Measurements from ENCODE around the gene ANKRD11. TPM values are rescaled to one million over a fixed set of nuclear protein-coding genes. Genes with fewer than 3 reads are reported as not detected.
"Not testable (repeated sequence)": the region's sequence is repeated elsewhere in the genome, so short reads cannot be mapped to it uniquely, and the experiment has no call there.

Gene ANKRD11
- polyA plus RNA-seq, 4 donors = 48.4 to 86.7 (median 65.5) TPM

DNA sequence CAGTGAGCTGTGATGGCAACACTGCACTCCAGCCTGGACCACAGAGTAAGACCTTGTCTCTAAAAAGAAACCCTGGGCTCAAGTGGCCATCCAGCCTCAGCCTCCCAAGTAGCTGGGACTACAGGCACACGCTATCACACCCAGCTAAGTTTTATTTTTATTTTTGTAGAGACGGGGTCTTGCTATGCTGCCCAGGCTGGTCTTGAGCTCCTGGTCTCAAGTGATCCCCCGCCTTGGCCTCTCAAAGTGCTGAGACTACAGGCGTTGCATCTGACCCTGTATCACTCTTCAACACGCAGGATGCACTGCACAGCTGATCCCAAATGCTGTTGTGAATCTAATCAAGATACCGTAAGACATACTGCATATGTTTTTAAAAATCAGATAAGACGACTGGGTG, 23.0 kb downstream of the ANKRD11 start:
- no peak for FAIRE-seq
- no peak for DNase-seq
- Histone ChIP-seq H3K9me3 (ENCODE audit: control insufficient read depth in 2 of 2, insufficient read depth in 1 of 2, low read depth in 1 of 2, low read length in 1 of 2) (peaks cover 0 to 2% of the 10 kb centered on the region in 2 donors), H3K4me3 (ENCODE audit: low read depth in 1 of 3, low read length in 3 of 3) (no peak overlapping the region), H3K27ac (ENCODE audit: low read depth in 1 of 3, low read length in 2 of 3) (no peak overlapping the region), H3K36me3 (ENCODE audit: control insufficient read depth in 3 of 3, insufficient read depth in 2 of 3, low read depth in 1 of 3, low read length in 3 of 3) (peaks cover 0 to 24% (median 0%) of the 10 kb centered on the region in 3 donors), H3K4me1 (ENCODE audit: control insufficient read depth in 3 of 3, insufficient read depth in 2 of 3, low read depth in 1 of 3, low read length in 2 of 3) (peaks cover 12 to 15% (median 14%) of the 10 kb centered on the region in 3 donors), H3K27me3 (ENCODE audit: control insufficient read depth in 3 of 3, insufficient read depth in 3 of 3, low read length in 3 of 3) (no peaks in the 10 kb centered on the region)
- 87 to 93% (median 88%) methylated on average over 7 of the region's 7 CpGs for WGBS, 3 donors

DNA sequence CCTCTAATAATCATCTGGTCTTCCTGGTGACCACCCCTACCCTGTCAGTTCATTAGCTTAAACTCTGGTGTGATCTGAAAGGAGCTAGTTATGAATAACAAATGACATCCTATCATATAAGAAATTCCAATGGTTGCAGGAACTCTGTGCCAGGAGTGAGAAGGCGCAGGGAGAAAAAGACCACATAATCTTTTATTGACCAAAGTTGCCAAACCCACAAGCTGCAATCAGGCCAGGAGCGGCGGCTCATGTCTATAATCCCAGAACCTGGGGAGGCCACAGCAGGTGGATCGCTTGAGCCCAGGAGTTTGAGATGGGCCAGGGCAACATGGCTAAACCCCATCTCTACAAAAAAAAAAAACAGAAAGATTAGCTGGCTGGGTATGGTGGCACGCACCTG, 23.4 kb downstream of the ANKRD11 start:
- Histone ChIP-seq H3K27ac (ENCODE audit: low read depth in 1 of 3, low read length in 2 of 3) (no peak overlapping the region), H3K27me3 (ENCODE audit: control insufficient read depth in 3 of 3, insufficient read depth in 3 of 3, low read length in 3 of 3) (no peaks in the 10 kb centered on the region), H3K9me3 (ENCODE audit: control insufficient read depth in 2 of 2, insufficient read depth in 1 of 2, low read depth in 1 of 2, low read length in 1 of 2) (peaks cover 0 to 3% of the 10 kb centered on the region in 2 donors), H3K4me1 (ENCODE audit: control insufficient read depth in 3 of 3, insufficient read depth in 2 of 3, low read depth in 1 of 3, low read length in 2 of 3) (peaks cover 9 to 11% (median 11%) of the 10 kb centered on the region in 3 donors), H3K4me3 (ENCODE audit: low read depth in 1 of 3, low read length in 3 of 3) (no peak overlapping the region), H3K36me3 (ENCODE audit: control insufficient read depth in 3 of 3, insufficient read depth in 2 of 3, low read depth in 1 of 3, low read length in 3 of 3) (peaks cover 0 to 24% (median 0%) of the 10 kb centered on the region in 3 donors)
- WGBS, 3 donors = 80 to 88% (median 86%) methylated on average over 5 of the region's 5 CpGs
- FAIRE-seq (no peak), DNase-seq (no peak)

DNA sequence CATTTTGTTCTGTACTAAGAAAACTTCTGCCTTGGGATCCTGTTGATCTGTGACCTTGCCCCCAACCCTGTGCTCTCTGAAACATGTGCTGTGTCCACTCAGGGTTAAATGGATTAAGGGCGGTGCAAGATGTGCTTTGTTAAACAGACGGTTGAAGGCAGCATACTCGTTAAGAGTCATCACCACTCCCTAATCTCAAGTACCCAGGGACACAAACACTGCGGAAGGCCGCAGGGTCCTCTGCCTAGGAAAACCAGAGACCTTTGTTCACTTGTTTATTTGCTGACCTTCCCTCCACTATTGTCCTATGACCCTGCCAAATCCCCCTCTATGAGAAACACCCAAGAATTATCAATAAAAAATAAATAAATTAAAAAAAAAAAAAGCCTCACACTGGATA, 27.0 kb downstream of the ANKRD11 start:
- peaks cover 0 to 24% (median 0%) of the 10 kb centered on the region in 3 donors for H3K36me3 ChIP-seq (ENCODE audit: control insufficient read depth in 3 of 3, insufficient read depth in 2 of 3, low read depth in 1 of 3, low read length in 3 of 3)
- not testable (repeated sequence) for H3K27me3 ChIP-seq (ENCODE audit: control insufficient read depth in 3 of 3, insufficient read depth in 3 of 3, low read length in 3 of 3); H3K9me3 ChIP-seq (ENCODE audit: control insufficient read depth in 2 of 2, insufficient read depth in 1 of 2, low read depth in 1 of 2, low read length in 1 of 2); H3K4me1 ChIP-seq (ENCODE audit: control insufficient read depth in 3 of 3, insufficient read depth in 2 of 3, low read depth in 1 of 3, low read length in 2 of 3); DNase-seq; FAIRE-seq; H3K27ac ChIP-seq (ENCODE audit: low read depth in 1 of 3, low read length in 2 of 3); H3K4me3 ChIP-seq (ENCODE audit: low read depth in 1 of 3, low read length in 3 of 3)
- 59 to 66% (median 61%) methylated on average over 4 to 5 of the region's 5 CpGs for WGBS, 3 donors

DNA sequence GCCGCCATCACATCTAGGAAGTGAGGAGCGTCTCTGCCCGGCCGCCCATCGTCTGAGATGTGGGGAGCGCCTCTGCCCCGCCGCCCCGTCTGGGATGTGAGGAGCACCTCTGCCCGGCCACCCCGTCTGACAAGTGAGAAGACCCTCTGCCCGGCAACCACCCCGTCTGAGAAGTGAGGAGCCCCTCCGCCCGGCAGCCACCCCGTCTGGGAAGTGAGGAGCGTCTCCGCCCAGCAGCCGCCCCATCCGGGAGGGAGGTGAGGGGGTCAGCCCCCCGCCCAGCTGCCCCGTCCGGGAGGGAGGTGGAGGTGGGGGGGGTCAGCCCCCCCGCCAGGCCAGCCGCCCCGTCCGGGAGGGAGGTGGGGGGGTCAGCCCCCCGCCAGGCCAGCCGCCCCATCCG, 27.7 kb downstream of the ANKRD11 start:
- 94 to 97% (median 96%) methylated on average over 14 to 29 of the region's 30 CpGs for WGBS, 3 donors
- DNase-seq; H3K9me3 ChIP-seq (ENCODE audit: control insufficient read depth in 2 of 2, insufficient read depth in 1 of 2, low read depth in 1 of 2, low read length in 1 of 2); FAIRE-seq; H3K27ac ChIP-seq (ENCODE audit: low read depth in 1 of 3, low read length in 2 of 3); H3K27me3 ChIP-seq (ENCODE audit: control insufficient read depth in 3 of 3, insufficient read depth in 3 of 3, low read length in 3 of 3); H3K4me3 ChIP-seq (ENCODE audit: low read depth in 1 of 3, low read length in 3 of 3); H3K4me1 ChIP-seq (ENCODE audit: control insufficient read depth in 3 of 3, insufficient read depth in 2 of 3, low read depth in 1 of 3, low read length in 2 of 3): not testable (repeated sequence)
- peaks cover 0 to 22% (median 0%) of the 10 kb centered on the region in 3 donors for H3K36me3 ChIP-seq (ENCODE audit: control insufficient read depth in 3 of 3, insufficient read depth in 2 of 3, low read depth in 1 of 3, low read length in 3 of 3)

DNA sequence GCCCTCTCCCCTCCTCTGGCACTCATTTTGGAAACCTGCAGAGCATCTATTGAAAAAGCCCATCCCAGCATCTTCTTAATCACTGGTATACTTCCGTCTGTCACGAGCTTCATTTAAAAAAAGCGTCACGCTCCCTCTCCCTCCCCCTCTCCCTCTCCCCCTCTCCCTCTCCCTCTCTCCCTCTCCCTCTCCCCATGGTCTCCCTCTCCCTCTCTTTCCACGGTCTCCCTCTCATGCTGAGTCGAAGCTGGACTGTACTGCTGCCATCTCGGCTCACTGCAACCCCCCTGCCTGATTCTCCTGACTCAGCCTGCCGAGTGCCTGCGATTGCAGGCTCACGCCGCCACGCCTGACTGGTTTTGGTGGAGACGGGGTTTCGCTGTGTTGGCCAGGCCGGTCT, 28.5 kb downstream of the ANKRD11 start:
- FAIRE-seq = not testable (repeated sequence)

DNA sequence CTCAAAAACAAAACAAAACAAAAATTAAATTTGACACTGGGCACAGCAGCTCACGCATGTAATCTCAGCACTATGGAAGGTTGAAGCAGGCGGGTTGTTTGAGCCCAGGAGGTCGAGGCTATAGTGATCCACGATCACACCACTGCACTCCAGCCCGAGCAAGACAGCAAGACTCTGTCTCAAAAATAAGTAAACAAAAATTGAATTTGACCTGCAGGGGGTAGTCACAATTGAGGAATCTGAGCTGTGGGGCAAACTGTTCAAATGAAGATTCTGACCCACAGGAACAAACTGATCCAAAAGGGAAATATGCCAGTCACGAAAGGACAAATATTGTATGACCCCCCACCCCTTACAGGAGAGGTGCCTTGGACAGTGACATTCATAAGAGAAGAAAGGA, 29.8 kb downstream of the ANKRD11 start:
- H3K4me3 ChIP-seq (ENCODE audit: low read depth in 1 of 3, low read length in 3 of 3) = no peak overlapping the region
- WGBS, 3 donors = 90 to 92% (median 91%) methylated on average over 6 of the region's 6 CpGs
- H3K36me3 ChIP-seq (ENCODE audit: control insufficient read depth in 3 of 3, insufficient read depth in 2 of 3, low read depth in 1 of 3, low read length in 3 of 3) = peaks cover 0 to 20% (median 0%) of the 10 kb centered on the region in 3 donors
- no peak overlapping the region for H3K27ac ChIP-seq (ENCODE audit: low read depth in 1 of 3, low read length in 2 of 3)
- DNase-seq = no peak
- H3K4me1 ChIP-seq (ENCODE audit: control insufficient read depth in 3 of 3, insufficient read depth in 2 of 3, low read depth in 1 of 3, low read length in 2 of 3) = peaks cover 0 to 2% (median 0%) of the 10 kb centered on the region in 3 donors
- no peaks in the 10 kb centered on the region for H3K27me3 ChIP-seq (ENCODE audit: control insufficient read depth in 3 of 3, insufficient read depth in 3 of 3, low read length in 3 of 3)
- H3K9me3 ChIP-seq (ENCODE audit: control insufficient read depth in 2 of 2, insufficient read depth in 1 of 2, low read depth in 1 of 2, low read length in 1 of 2) = peaks cover 0 to 7% of the 10 kb centered on the region in 2 donors
- no peak for FAIRE-seq

More for the DNA sequence above, 28.5 kb downstream of the ANKRD11 start:
- not testable (repeated sequence) for H3K4me3 ChIP-seq (ENCODE audit: low read depth in 1 of 3, low read length in 3 of 3); DNase-seq; H3K27me3 ChIP-seq (ENCODE audit: control insufficient read depth in 3 of 3, insufficient read depth in 3 of 3, low read length in 3 of 3); H3K9me3 ChIP-seq (ENCODE audit: control insufficient read depth in 2 of 2, insufficient read depth in 1 of 2, low read depth in 1 of 2, low read length in 1 of 2); H3K4me1 ChIP-seq (ENCODE audit: control insufficient read depth in 3 of 3, insufficient read depth in 2 of 3, low read depth in 1 of 3, low read length in 2 of 3); H3K27ac ChIP-seq (ENCODE audit: low read depth in 1 of 3, low read length in 2 of 3)
- WGBS, 3 donors = 89 to 94% (median 93%) methylated on average over 11 to 15 of the region's 15 CpGs
- H3K36me3 ChIP-seq (ENCODE audit: control insufficient read depth in 3 of 3, insufficient read depth in 2 of 3, low read depth in 1 of 3, low read length in 3 of 3) = peaks cover 0 to 17% (median 0%) of the 10 kb centered on the region in 3 donors

DNA sequence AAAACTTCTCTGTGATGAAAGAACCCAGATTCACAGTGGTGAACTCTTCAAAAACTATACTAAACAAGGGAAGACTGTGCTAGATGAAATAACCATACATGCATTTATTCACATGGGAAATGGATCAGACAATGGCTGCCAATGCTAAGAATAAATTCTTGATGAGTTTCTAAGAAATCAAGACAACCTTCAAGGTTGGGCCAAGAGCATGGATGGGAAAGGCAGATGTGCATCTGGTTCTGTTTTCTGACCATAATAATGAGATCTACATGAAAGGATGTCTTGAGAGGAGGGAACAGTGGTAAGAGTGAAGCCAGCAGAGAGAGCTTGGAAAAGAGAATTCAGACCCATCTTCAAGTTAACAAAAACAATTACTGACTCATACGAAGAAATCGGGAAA, 31.4 kb downstream of the ANKRD11 start:
- H3K9me3 ChIP-seq (ENCODE audit: control insufficient read depth in 2 of 2, insufficient read depth in 1 of 2, low read depth in 1 of 2, low read length in 1 of 2) = peaks cover 0 to 7% of the 10 kb centered on the region in 2 donors
- peaks cover 0 to 2% (median 2%) of the 10 kb centered on the region in 3 donors for H3K4me1 ChIP-seq (ENCODE audit: control insufficient read depth in 3 of 3, insufficient read depth in 2 of 3, low read depth in 1 of 3, low read length in 2 of 3)
- DNase-seq (no peak), FAIRE-seq (no peak)
- no peaks in the 10 kb centered on the region for H3K27me3 ChIP-seq (ENCODE audit: control insufficient read depth in 3 of 3, insufficient read depth in 3 of 3, low read length in 3 of 3)
- 73 to 81% (median 79%) methylated on average over 2 of the region's 2 CpGs for WGBS, 3 donors
- H3K36me3 ChIP-seq (ENCODE audit: control insufficient read depth in 3 of 3, insufficient read depth in 2 of 3, low read depth in 1 of 3, low read length in 3 of 3) = peaks cover 0 to 19% (median 0%) of the 10 kb centered on the region in 3 donors
- H3K4me3 ChIP-seq (ENCODE audit: low read depth in 1 of 3, low read length in 3 of 3) = no peak overlapping the region
- no peak overlapping the region for H3K27ac ChIP-seq (ENCODE audit: low read depth in 1 of 3, low read length in 2 of 3)

DNA sequence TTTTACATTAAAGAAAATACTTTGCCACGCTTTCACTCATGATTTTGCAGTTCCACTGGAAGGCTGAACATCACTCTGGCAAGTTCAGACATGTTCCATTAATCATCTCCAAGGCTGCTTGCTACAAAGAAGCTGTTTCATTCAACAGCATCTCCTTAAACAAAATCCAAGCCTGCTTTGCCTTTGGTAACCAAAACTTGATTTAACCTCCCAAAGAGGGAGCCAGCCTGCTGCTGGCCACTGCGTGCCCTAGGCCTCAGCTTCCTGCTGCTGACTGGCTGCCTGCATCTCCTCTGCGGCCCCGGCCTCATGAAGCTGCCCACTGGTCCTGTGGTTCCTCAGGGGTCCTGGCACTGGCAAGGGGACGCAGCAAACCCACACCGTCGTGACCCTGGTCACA, 31.8 kb downstream of the ANKRD11 start:
- FAIRE-seq (no peak), DNase-seq (no peak)
- Histone ChIP-seq H3K27ac (ENCODE audit: low read depth in 1 of 3, low read length in 2 of 3) (no peak overlapping the region), H3K4me1 (ENCODE audit: control insufficient read depth in 3 of 3, insufficient read depth in 2 of 3, low read depth in 1 of 3, low read length in 2 of 3) (peaks cover 2 to 6% (median 6%) of the 10 kb centered on the region in 3 donors), H3K27me3 (ENCODE audit: control insufficient read depth in 3 of 3, insufficient read depth in 3 of 3, low read length in 3 of 3) (no peaks in the 10 kb centered on the region), H3K9me3 (ENCODE audit: control insufficient read depth in 2 of 2, insufficient read depth in 1 of 2, low read depth in 1 of 2, low read length in 1 of 2) (peaks cover 0 to 7% of the 10 kb centered on the region in 2 donors), H3K4me3 (ENCODE audit: low read depth in 1 of 3, low read length in 3 of 3) (no peak overlapping the region), H3K36me3 (ENCODE audit: control insufficient read depth in 3 of 3, insufficient read depth in 2 of 3, low read depth in 1 of 3, low read length in 3 of 3) (peaks cover 0 to 22% (median 0%) of the 10 kb centered on the region in 3 donors)
- 90 to 96% (median 92%) methylated on average over 7 of the region's 7 CpGs for WGBS, 3 donors

DNA sequence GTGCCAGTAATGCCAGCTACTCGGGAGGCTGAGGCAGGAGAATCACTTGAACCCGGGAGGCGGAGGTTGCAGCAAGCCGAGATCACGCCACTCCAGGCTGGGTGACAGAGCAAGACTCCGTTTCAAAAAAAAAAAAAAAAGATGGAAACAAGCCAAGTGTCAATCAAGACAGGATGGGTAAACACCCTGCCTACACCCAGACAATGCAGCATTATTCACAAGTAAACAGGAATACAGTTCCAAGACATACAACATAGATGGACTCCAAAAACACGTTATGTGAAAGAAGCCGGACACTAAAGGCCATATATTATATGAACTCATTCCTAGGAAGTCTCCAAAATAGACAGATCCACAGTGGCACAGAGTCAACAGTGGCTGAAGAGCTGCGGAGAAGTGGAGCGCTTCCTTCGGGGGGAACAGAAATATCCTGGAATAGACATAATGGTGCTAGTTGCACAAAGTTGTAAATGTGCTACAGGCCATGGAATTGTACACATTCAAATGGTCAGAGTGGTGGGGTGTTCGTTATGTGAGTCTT, 33.9 kb downstream of the ANKRD11 start:
- WGBS, 3 donors = 79 to 89% (median 86%) methylated on average over 12 of the region's 12 CpGs
- Histone ChIP-seq H3K4me3 (ENCODE audit: low read depth in 1 of 3, low read length in 3 of 3) (no peak overlapping the region), H3K9me3 (ENCODE audit: control insufficient read depth in 2 of 2, insufficient read depth in 1 of 2, low read depth in 1 of 2, low read length in 1 of 2) (no peaks in the 10 kb centered on the region), H3K27ac (ENCODE audit: low read depth in 1 of 3, low read length in 2 of 3) (no peak overlapping the region), H3K27me3 (ENCODE audit: control insufficient read depth in 3 of 3, insufficient read depth in 3 of 3, low read length in 3 of 3) (no peaks in the 10 kb centered on the region), H3K36me3 (ENCODE audit: control insufficient read depth in 3 of 3, insufficient read depth in 2 of 3, low read depth in 1 of 3, low read length in 3 of 3) (peaks cover 0 to 22% (median 0%) of the 10 kb centered on the region in 3 donors), H3K4me1 (ENCODE audit: control insufficient read depth in 3 of 3, insufficient read depth in 2 of 3, low read depth in 1 of 3, low read length in 2 of 3) (peaks cover 6 to 12% (median 9%) of the 10 kb centered on the region in 3 donors)
- DNase-seq (no peak), FAIRE-seq (no peak)

All from small intestine (tissue), 7 donors.